ENCODE measurements around the gene RAPGEF5.

RAPGEF5 gene

DNA sequence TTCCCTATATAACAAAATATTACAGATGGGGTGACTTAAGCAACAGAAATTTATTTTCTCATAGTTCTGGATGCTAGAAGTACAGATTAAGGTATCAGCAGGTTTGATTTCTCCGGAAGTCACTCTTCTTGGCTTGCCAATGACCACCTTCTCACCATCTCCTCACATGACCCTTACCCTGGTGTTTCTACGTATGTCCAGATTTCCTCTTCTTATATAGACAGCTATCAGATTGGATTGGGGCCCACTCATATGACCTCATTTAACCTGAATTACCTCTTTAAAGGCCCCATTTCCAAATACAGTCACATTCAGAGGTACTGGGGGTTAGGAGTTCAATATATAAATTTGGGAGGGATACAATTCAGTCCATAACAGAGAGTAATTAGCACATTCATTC lies 17.0 kb upstream of the RAPGEF5 start:
- in situ Hi-C loops (cut with MboI; ENCODE audit: low sequenced_read_pairs, unreplicated experiment) = no loop called here
- DNase-seq (ENCODE audit: low spot score) = no peak
- TF ChIP-seq, protein P1, sequence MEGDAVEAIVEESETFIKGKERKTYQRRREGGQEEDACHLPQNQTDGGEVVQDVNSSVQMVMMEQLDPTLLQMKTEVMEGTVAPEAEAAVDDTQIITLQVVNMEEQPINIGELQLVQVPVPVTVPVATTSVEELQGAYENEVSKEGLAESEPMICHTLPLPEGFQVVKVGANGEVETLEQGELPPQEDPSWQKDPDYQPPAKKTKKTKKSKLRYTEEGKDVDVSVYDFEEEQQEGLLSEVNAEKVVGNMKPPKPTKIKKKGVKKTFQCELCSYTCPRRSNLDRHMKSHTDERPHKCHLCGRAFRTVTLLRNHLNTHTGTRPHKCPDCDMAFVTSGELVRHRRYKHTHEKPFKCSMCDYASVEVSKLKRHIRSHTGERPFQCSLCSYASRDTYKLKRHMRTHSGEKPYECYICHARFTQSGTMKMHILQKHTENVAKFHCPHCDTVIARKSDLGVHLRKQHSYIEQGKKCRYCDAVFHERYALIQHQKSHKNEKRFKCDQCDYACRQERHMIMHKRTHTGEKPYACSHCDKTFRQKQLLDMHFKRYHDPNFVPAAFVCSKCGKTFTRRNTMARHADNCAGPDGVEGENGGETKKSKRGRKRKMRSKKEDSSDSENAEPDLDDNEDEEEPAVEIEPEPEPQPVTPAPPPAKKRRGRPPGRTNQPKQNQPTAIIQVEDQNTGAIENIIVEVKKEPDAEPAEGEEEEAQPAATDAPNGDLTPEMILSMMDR (IDR thresholded peaks at IDR 0.05; ENCODE audit: borderline replicate concordance, control extremely low read depth, extremely low read depth, insufficient read depth, missing control alignments) = no peak

DNA sequence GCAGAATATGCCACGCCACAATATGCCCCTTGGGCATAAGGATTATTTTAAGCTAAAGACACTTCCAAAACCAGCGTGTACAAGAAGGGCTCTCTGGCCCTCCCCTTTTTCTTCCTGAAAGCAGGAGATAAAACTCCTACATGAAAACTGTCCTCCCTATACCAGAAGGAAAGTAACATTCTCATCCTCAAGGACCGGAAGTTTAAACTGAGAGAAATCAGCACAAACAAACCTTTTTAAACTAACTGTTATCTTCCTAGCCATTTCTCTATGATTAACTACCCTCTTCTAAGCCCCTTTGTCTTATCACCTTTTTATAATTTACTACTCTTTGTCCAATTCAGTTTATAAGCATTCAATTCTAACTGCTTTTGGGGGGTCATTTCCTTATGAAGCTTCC lies 16.4 kb upstream of the RAPGEF5 start:
- in situ Hi-C loops (cut with MboI; ENCODE audit: low sequenced_read_pairs, unreplicated experiment) = no loop called here
- DNase-seq (ENCODE audit: low spot score) = no peak
- TF ChIP-seq, protein P1 (IDR thresholded peaks at IDR 0.05; ENCODE audit: borderline replicate concordance, control extremely low read depth, extremely low read depth, insufficient read depth, missing control alignments) = no peak

DNA sequence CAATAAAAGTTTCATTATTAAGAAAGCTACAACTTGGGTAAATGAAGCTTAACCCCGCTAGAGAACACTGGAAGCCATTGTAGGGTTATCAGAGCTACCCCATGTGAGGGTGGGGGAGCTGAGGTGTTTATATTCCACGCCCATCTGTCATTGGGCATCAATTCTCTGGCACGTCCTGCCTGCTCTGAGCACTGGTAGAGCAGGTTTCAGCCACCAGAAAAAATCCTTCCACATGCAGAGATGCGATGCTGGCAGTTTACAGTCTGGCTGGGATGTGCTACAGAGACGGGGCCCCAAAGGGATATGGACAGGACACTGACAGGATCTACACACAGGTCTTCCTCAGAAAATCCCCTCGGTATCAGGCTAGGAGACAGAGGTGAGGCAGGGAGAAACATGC lies 15.9 kb upstream of the RAPGEF5 start:
- TF ChIP-seq, protein P1 (IDR thresholded peaks at IDR 0.05; ENCODE audit: borderline replicate concordance, control extremely low read depth, extremely low read depth, insufficient read depth, missing control alignments) = no peak
- in situ Hi-C loops (cut with MboI; ENCODE audit: low sequenced_read_pairs, unreplicated experiment) = no loop called here
- no peak for DNase-seq (ENCODE audit: low spot score)

DNA sequence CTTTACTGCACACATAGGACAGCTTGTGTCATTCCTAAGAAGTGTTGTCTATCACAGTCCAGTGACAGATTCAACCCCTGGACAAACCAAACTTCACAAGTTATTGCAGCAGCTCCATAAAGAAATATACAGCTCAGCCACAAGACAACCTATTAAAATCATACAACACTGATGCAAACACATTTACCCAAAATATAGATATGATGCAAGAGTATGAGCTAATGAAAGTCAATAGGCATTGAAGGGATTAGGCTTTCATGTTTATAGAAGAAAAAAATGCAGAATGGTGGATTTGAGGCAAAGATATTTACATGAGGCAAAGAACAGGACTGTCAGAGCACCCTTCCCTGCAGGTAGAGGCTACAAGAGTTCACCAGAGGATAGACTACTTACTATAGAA lies 14.9 kb upstream of the RAPGEF5 start:
- in situ Hi-C loops (cut with MboI; ENCODE audit: low sequenced_read_pairs, unreplicated experiment) = no loop called here
- DNase-seq (ENCODE audit: low spot score) = no peak
- TF ChIP-seq, protein P1 (IDR thresholded peaks at IDR 0.05; ENCODE audit: borderline replicate concordance, control extremely low read depth, extremely low read depth, insufficient read depth, missing control alignments) = no peak

DNA sequence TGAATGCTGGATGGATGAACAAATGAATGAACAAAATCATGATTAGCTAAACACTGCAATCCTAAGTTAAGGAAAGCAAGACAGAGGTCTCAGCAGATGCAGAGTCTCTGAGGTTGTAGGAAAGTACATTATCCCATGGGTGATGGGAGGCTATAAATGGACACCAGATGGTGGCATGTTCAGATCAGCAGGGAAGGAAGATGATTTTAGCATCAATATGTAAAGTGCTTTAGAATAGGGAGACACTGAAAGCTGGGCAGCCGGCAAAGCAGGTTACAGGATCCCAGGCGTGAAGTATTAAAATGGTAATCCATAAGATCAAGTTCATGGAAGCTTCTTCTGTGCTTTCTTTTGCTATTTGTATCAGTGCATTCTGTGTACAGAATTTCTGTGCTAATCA lies 7.9 kb upstream of the RAPGEF5 start:
- DNase-seq (ENCODE audit: low spot score) = no peak
- in situ Hi-C loops (cut with MboI; ENCODE audit: low sequenced_read_pairs, unreplicated experiment) = no loop called here
- TF ChIP-seq, protein P1 (IDR thresholded peaks at IDR 0.05; ENCODE audit: borderline replicate concordance, control extremely low read depth, extremely low read depth, insufficient read depth, missing control alignments) = no peak

DNA sequence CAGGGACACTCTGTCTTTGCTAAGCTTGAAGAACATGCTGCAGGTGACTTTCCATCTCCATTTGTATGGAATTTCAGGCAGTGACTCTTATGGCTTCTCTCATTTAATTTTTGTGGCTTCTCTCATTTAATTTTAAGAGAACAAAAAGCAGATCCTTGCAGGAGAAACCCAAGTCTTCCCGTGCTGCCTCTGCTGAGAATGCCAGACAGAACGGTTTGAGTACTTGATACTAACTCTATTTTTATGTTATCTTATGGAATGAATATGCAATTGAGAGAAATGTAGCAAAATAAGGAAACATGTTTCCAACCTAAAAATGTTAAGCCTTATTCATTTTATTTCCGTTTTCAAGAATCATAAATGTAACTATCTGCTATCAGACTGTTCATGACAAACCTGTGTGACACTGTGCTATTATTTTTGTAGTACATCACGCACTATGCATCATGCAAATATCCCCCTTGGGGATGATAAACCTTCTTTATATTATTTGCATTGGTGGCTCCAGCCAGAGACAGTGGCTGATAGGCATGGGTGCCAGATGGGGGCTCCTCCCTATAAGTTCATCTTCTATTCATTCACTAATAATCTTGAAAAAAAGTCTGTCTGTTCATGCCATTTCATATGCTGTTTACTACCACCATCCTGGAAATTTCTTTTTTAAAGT lies 6.9 kb upstream of the RAPGEF5 start:
- no peak for DNase-seq (ENCODE audit: low spot score)
- in situ Hi-C loops (cut with MboI; ENCODE audit: low sequenced_read_pairs, unreplicated experiment) = no loop called here
- TF ChIP-seq, protein P1 (IDR thresholded peaks at IDR 0.05; ENCODE audit: borderline replicate concordance, control extremely low read depth, extremely low read depth, insufficient read depth, missing control alignments) = no peak
